NB4 (cell line): ENCODE measurements around the gene PAM.

Source experiments
- CTCF ChIP-seq: IDR thresholded peaks from one replicate; pipeline ENCODE4 v1.5.1; 2012; ENCODE audit warnings: low read depth, low read length
- MAX ChIP-seq: IDR thresholded peaks from 2 replicates; pipeline ENCODE4 v1.6.1; 2011; ENCODE audit warnings: low read depth, low read length
- MYC ChIP-seq: IDR thresholded peaks from 2 replicates; pipeline ENCODE4 v1.6.1; 2011; ENCODE audit warnings: low read depth, low read length
- POLR2A ChIP-seq: IDR thresholded peaks from 2 replicates; pipeline ENCODE4 v1.6.1; 2011; ENCODE audit warnings: mild to moderate bottlenecking; ENCODE audit not compliant: insufficient read length; ENCODE audit errors: extremely low read depth

GRCh38 chr5:103033696-103034095, 278.6 kb downstream of the PAM start:
- TF ChIP-seq CTCF (no peak), POLR2A (no peak), MAX (no peak), MYC (no peak)
